DND-41 (cell line): Measurements from ENCODE around the gene PRKG2.

Source experiments
- ATAC-seq: fragments of 200-7000 bp; cut with Tn5 transposase; 3 replicates; pipeline ENCODE4 v1.9.1; 2021; ENCODE audit warnings: low read depth; ENCODE audit not compliant: insufficient read depth
- DNase-seq: peaks from one replicate; pipeline ENCODE4 v3.0.0-alpha.2; 2020
- H2AFZ ChIP-seq: 2 replicates; pipeline ENCODE4 v1.6.0; 2012; ENCODE audit warnings: low read depth, low read length
- H3K27ac ChIP-seq: 2 replicates; pipeline ENCODE4 v1.5.1; 2012; ENCODE audit warnings: low read length, inconsistent platforms
- H3K27me3 ChIP-seq: fragments of 200-600 bp; sonication (generic); 2 replicates; pipeline ENCODE4 v1.6.0; 2012; ENCODE audit warnings: low read length, mild to moderate bottlenecking, inconsistent platforms; ENCODE audit not compliant: insufficient read depth, poor library complexity
- H3K36me3 ChIP-seq: 2 replicates; pipeline ENCODE4 v1.5.1; 2012; ENCODE audit warnings: low read length, inconsistent platforms; ENCODE audit not compliant: insufficient read depth
- H3K4me1 ChIP-seq: 2 replicates; pipeline ENCODE4 v1.5.1; 2012; ENCODE audit warnings: mild to moderate bottlenecking, low read length; ENCODE audit not compliant: insufficient read depth
- H3K4me2 ChIP-seq: 2 replicates; pipeline ENCODE4 v1.6.0; 2012; ENCODE audit warnings: mild to moderate bottlenecking, moderate library complexity, low read length, inconsistent platforms; ENCODE audit not compliant: insufficient read depth
- H3K4me3 ChIP-seq, 2 experiments: fragments of 200-600 bp in 1 of 2; shearing (Covaris generic) in 1 of 2; 2 replicates each; pipeline ENCODE4 v1.5.1; 2012 to 2016; ENCODE audit warnings: inconsistent platforms in 2 of 2, low read length in 2 of 2, mild to moderate bottlenecking in 2 of 2, low read depth in 1 of 2, moderate library complexity in 1 of 2
- H3K79me2 ChIP-seq: 2 replicates; pipeline ENCODE4 v1.6.0; 2012; ENCODE audit warnings: low read length, inconsistent platforms; ENCODE audit not compliant: insufficient read depth
- H3K9ac ChIP-seq: 2 replicates; pipeline ENCODE4 v1.6.0; 2012; ENCODE audit warnings: low read depth, mild to moderate bottlenecking, inconsistent platforms, low read length, moderate library complexity
- H3K9me3 ChIP-seq: 2 replicates; pipeline ENCODE4 v1.5.1; 2012; ENCODE audit warnings: low read length, moderate library complexity, mild to moderate bottlenecking, inconsistent platforms; ENCODE audit not compliant: insufficient read depth, severe bottlenecking
- H4K20me1 ChIP-seq: 2 replicates; pipeline ENCODE4 v1.6.0; 2012; ENCODE audit warnings: low read length; ENCODE audit not compliant: insufficient read depth
- CTCF ChIP-seq: IDR thresholded peaks from 2 replicates; pipeline ENCODE4 v1.5.1; 2012; ENCODE audit warnings: borderline replicate concordance, low read length, moderate library complexity, mild to moderate bottlenecking; ENCODE audit not compliant: poor library complexity, severe bottlenecking; ENCODE audit errors: extremely low read depth
- EZH2 ChIP-seq: IDR thresholded peaks from 3 replicates; pipeline ENCODE4 v1.6.1; 2012; ENCODE audit warnings: borderline replicate concordance, low read depth, mild to moderate bottlenecking, moderate library complexity, low read length, inconsistent platforms; ENCODE audit not compliant: severe bottlenecking

Gene PRKG2

GRCh38 chr4:81148576-81148975 lies 66.4 kb downstream of the PRKG2 start:
- Histone ChIP-seq H4K20me1 (no peaks in the 10 kb centered on the region), H3K9ac (no peak overlapping the region), H3K4me3 (no peak overlapping the region), H3K79me2 (no peaks in the 10 kb centered on the region), H3K36me3 (no peaks in the 10 kb centered on the region), H3K27me3 (no peaks in the 10 kb centered on the region), H3K27ac (no peak overlapping the region), H3K4me2 (no peak overlapping the region), H3K4me1 (no peaks in the 10 kb centered on the region), H3K9me3 (no peaks in the 10 kb centered on the region), H2AFZ (no peak overlapping the region)
- no peak for TF ChIP-seq EZH2
- TF ChIP-seq CTCF = no peak
- ATAC-seq = no peak
- no peak for DNase-seq

GRCh38 chr4:81146466-81146865 lies 68.6 kb downstream of the PRKG2 start:
- no peak for ATAC-seq
- peaks cover 8% of the 10 kb centered on the region for H3K4me1 ChIP-seq
- H2AFZ ChIP-seq = no peak overlapping the region
- no peaks in the 10 kb centered on the region for H3K79me2 ChIP-seq
- H3K27me3 ChIP-seq = no peaks in the 10 kb centered on the region
- H3K27ac ChIP-seq = no peak overlapping the region
- no peaks in the 10 kb centered on the region for H4K20me1 ChIP-seq
- H3K4me3 ChIP-seq = no peak overlapping the region
- TF ChIP-seq CTCF (no peak), EZH2 (no peak)
- no peaks in the 10 kb centered on the region for H3K9me3 ChIP-seq
- no peak overlapping the region for H3K4me2 ChIP-seq
- H3K9ac ChIP-seq = no peak overlapping the region
- DNase-seq = no peak
- H3K36me3 ChIP-seq = no peaks in the 10 kb centered on the region

- Histone ChIP-seq H3K9ac (no peak overlapping the region), H3K4me3 (no peak overlapping the region)
- no peak for DNase-seq
These were observed 71.8 kb downstream of the PRKG2 start for GRCh38 chr4:81143183-81143582.

More at GRCh38 chr4:81143183-81143582, 71.8 kb downstream of the PRKG2 start:
- Histone ChIP-seq H3K79me2 (no peaks in the 10 kb centered on the region), H3K27me3 (no peaks in the 10 kb centered on the region), H3K36me3 (no peaks in the 10 kb centered on the region), H4K20me1 (no peaks in the 10 kb centered on the region), H3K9me3 (no peaks in the 10 kb centered on the region), H3K4me1 (peaks cover 8% of the 10 kb centered on the region), H3K27ac (no peak overlapping the region), H3K4me2 (no peak overlapping the region), H2AFZ (no peak overlapping the region)
- ATAC-seq = no peak
- TF ChIP-seq CTCF (no peak), EZH2 (no peak)
